ENCODE data around the gene HARS1. TPM values are rescaled to one million over a fixed set of nuclear protein-coding genes. Genes with fewer than 3 reads are reported as not detected.
"Not testable (repeated sequence)": the region's sequence is repeated elsewhere in the genome, so short reads cannot be mapped to it uniquely, and the experiment has no call there.

The HARS1 gene
- total and polyA plus RNA-seq, 7 donors = 29.5 to 58.0 (median 45.2) TPM

DNA sequence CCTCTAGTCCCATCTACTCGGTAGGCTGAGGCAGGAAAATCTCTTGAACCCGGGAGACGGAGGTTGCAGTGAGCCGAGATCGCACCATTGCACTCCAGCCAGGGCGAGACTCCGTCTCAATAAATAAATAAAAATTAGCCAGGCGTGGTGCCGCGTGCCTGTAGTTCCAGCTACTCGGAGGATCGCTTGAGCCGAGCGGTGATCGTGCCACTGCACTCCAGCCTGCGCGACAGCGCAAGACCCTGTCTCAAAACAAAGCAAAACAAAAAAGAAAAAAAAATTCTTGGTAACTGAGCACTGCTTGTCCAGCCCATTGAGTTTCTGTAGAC, 27.2 kb downstream of the HARS1 start:
- DNase-seq = no peak
- 0 to 6% (median 4%) methylated on average over 18 of the region's 18 CpGs for WGBS, 3 donors
- H3K4me1 ChIP-seq = peaks cover 17% of the 10 kb centered on the region
- H3K27me3 ChIP-seq (ENCODE audit: insufficient read depth in 3 of 3, low read length in 2 of 3) = no peaks in the 10 kb centered on the region
- intact Hi-C loops (cut with DNase I) = loop anchor here in 1 of 2 donors (2.0 to 5.0 kb wide), 2 partner anchors 27 to 38 kb away; partner anchors contain the start of genes HARS1, HARS2 and ZMAT2
- H3K4me3 ChIP-seq = peak overlapping the region; percentile 85
- peaks cover 16 to 71% of the 10 kb centered on the region in 2 donors for H3K36me3 ChIP-seq (ENCODE audit: insufficient read depth in 1 of 2, low read depth in 1 of 2)
- no peak for ATAC-seq
- H3K27ac ChIP-seq = peak overlapping the region; percentile 89
- no peaks in the 10 kb centered on the region for H3K9me3 ChIP-seq
- TF ChIP-seq, protein P1, sequence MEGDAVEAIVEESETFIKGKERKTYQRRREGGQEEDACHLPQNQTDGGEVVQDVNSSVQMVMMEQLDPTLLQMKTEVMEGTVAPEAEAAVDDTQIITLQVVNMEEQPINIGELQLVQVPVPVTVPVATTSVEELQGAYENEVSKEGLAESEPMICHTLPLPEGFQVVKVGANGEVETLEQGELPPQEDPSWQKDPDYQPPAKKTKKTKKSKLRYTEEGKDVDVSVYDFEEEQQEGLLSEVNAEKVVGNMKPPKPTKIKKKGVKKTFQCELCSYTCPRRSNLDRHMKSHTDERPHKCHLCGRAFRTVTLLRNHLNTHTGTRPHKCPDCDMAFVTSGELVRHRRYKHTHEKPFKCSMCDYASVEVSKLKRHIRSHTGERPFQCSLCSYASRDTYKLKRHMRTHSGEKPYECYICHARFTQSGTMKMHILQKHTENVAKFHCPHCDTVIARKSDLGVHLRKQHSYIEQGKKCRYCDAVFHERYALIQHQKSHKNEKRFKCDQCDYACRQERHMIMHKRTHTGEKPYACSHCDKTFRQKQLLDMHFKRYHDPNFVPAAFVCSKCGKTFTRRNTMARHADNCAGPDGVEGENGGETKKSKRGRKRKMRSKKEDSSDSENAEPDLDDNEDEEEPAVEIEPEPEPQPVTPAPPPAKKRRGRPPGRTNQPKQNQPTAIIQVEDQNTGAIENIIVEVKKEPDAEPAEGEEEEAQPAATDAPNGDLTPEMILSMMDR (IDR thresholded peaks at IDR 0.05) = no peak

DNA sequence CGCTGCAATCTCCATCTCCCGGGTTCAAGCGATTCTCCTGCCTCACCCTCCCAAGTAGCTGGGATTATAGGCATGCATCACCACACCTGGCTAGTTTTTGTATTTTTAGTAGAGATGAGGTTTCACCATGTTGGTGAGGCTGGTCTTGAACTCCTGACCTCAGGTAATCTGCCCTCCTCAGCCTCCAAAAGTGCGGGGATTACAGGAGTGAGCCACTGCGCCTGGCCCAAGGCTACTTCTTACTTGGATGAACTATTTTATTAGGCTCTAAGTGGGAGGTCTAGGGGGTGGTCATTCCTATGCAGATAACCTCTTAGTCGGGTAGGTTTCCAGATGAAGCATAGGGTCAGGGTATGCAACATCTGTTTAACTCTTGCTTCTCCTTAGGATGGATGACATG, 30.8 kb downstream of the HARS1 start:
- ATAC-seq; DNase-seq; H3K27me3 ChIP-seq (ENCODE audit: insufficient read depth in 3 of 3, low read length in 2 of 3); H3K4me3 ChIP-seq; H3K27ac ChIP-seq; H3K4me1 ChIP-seq; H3K9me3 ChIP-seq: not testable (repeated sequence)
- 84 to 88% (median 85%) methylated on average over 6 of the region's 6 CpGs for WGBS, 3 donors
- H3K36me3 ChIP-seq (ENCODE audit: insufficient read depth in 1 of 2, low read depth in 1 of 2) = peaks cover 19 to 78% of the 10 kb centered on the region in 2 donors
- intact Hi-C loops (cut with DNase I) = loop anchor here in 1 of 2 donors (5.0 kb wide), 1 partner anchor 42 kb away; the partner anchor contains the start of gene ZMAT2

DNA sequence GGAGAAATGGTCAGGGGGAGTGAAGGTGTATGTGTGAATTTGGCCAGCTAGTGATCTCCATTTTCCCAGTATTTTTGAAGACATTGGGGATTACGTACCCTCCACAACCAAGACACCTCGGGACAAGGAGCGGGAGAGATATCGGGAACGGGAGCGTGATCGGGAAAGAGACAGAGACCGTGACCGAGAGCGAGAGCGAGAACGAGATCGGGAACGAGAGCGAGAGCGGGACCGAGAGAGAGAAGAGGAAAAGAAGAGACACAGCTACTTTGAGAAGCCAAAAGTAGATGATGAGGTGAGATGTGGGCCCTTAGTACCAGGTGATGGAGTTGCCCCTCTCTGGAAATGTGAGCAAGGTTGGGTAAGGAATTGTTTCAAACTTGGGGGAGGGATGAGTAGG, 32.3 kb downstream of the HARS1 start:
- Histone ChIP-seq H3K4me1 (peaks cover 4% of the 10 kb centered on the region), H3K4me3 (no peak overlapping the region), H3K27me3 (ENCODE audit: insufficient read depth in 3 of 3, low read length in 2 of 3) (no peaks in the 10 kb centered on the region), H3K27ac (no peak overlapping the region), H3K9me3 (no peaks in the 10 kb centered on the region), H3K36me3 (ENCODE audit: insufficient read depth in 1 of 2, low read depth in 1 of 2) (peaks cover 27 to 93% of the 10 kb centered on the region in 2 donors)
- no peak for DNase-seq
- WGBS, 3 donors = 95 to 98% (median 98%) methylated on average over 17 of the region's 17 CpGs
- TF ChIP-seq, protein P1 (IDR thresholded peaks at IDR 0.05) = no peak
- intact Hi-C loops (cut with DNase I) = no loop called here
- ATAC-seq = no peak

DNA sequence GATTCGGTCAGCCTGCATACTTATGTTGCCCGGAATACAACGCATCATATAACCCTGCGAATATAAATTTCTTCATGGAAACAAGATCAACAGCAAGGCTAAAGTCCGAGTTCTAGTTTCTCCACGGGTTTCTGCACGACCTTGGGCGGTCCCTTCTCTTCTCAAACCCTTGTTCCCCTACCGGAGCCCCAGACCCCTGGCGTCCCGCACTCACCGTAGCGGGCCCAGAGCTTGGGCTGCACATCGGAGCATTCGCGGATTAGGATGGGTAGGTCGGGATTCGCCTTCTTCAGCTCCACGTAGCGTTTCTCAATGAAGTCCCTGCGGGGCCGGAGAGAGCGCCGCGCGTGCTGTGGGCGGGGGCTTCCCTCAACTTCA, 44.1 kb downstream of the HARS1 start:
- Histone ChIP-seq H3K27ac (peak overlapping the region; percentile 84), H3K4me1 (peaks cover 21% of the 10 kb centered on the region), H3K9me3 (no peaks in the 10 kb centered on the region), H3K36me3 (ENCODE audit: insufficient read depth in 1 of 2, low read depth in 1 of 2) (peaks cover 6 to 75% of the 10 kb centered on the region in 2 donors), H3K27me3 (ENCODE audit: insufficient read depth in 3 of 3, low read length in 2 of 3) (no peaks in the 10 kb centered on the region), H3K4me3 (peak overlapping the region; percentile 89)
- intact Hi-C loops (cut with DNase I) = loop anchor here in 1 of 2 donors (10.0 kb wide), 1 partner anchor 242 kb away; the partner anchor contains the start of gene ANKHD1
- TF ChIP-seq, protein P1 (IDR thresholded peaks at IDR 0.05) = no peak
- ATAC-seq (peak in 3 of 4 donors; percentile 18 to 39 (median 37)), DNase-seq (no peak)
- 0 to 1% (median 0%) methylated on average over 27 of the region's 27 CpGs for WGBS, 3 donors

DNA sequence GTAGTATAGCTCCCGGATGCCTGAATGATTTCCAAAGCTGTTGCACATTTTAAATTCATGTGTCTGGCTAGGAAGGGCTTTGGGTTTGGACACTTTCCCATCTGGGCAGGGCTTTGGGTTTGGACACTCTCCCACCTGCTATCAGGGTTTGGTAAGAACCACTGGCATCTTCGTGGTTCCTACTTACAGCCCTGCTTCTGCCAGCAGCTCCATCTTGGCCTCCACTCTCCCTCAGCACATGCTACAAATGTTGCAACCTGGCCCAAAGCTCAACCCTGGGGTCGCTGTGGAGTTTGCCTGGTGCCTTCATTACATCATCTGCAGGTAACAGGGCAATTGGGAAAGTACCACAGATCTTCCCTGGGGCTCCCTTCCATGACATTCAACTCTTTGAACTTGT, 48.5 kb downstream of the HARS1 start:
- TF ChIP-seq, protein P1 (IDR thresholded peaks at IDR 0.05) = no peak
- H3K27ac ChIP-seq = no peak overlapping the region
- 45 to 51% (median 45%) methylated on average over 3 of the region's 3 CpGs for WGBS, 3 donors
- H3K27me3 ChIP-seq (ENCODE audit: insufficient read depth in 3 of 3, low read length in 2 of 3) = no peaks in the 10 kb centered on the region
- ATAC-seq (no peak), DNase-seq (no peak)
- H3K9me3 ChIP-seq = no peaks in the 10 kb centered on the region
- intact Hi-C loops (cut with DNase I) = loop anchor here in 1 of 2 donors (10.0 kb wide), 1 partner anchor 238 kb away; the partner anchor contains the start of gene ANKHD1
- peaks cover 18% of the 10 kb centered on the region for H3K4me1 ChIP-seq
- H3K4me3 ChIP-seq = no peak overlapping the region
- peaks cover 6 to 53% of the 10 kb centered on the region in 2 donors for H3K36me3 ChIP-seq (ENCODE audit: insufficient read depth in 1 of 2, low read depth in 1 of 2)
